Measurements from ENCODE around the gene UPK3B. TPM values are rescaled to one million over a fixed set of nuclear protein-coding genes. Genes with fewer than 3 reads are reported as not detected.
A peak's percentile ranks its signal among the peaks of the same experiment; 100 is the strongest.
"Not testable (repeated sequence)": the region's sequence is repeated elsewhere in the genome, so short reads cannot be mapped to it uniquely, and the experiment has no call there.

The UPK3B gene
- total RNA-seq, 1 experiment from 2014 or later = 19.2 TPM

DNA sequence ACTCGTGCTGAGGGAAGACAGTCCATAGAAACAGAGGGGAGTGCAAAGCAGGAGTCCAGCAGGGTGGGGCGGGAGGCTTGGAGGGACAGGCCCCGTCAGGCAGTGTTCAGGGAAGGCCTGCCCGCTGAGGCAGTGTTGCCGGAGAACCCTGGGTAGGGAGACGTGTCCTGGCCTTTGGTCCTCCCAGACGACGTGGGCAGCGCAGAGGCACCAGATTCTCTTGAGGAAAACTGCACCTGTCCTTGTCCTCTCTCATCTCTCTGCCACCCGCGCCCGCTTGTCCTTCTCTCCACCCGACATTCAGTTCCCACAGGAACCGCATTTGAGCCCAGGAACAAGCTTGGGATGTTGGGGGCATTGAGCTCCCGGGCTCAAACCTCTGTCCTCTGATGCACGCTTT, 14.6 kb upstream of the UPK3B start:
- BruUV-seq (replicated peaks); H3K79me2 ChIP-seq (ENCODE audit: low read depth); H4K20me1 ChIP-seq (ENCODE audit: insufficient read depth); H3K4me3 ChIP-seq; H3K9me3 ChIP-seq (ENCODE audit: insufficient read depth, low read depth); intact Hi-C loops (cut with micrococcal nuclease; ENCODE audit: unreplicated experiment); H3F3A ChIP-seq (ENCODE audit: insufficient read depth, low read depth); H3K36me3 ChIP-seq (ENCODE audit: low read depth); H3K9me2 ChIP-seq (ENCODE audit: insufficient read depth); POLR2A ChIA-PET (ENCODE audit: unreplicated experiment); H3K4me2 ChIP-seq; H3K27me3 ChIP-seq (ENCODE audit: insufficient read depth, low read depth); H2AFZ ChIP-seq; H3K4me1 ChIP-seq (replicated peaks; ENCODE audit: insufficient read depth); DNase-seq; H3K27ac ChIP-seq: not testable (repeated sequence)
- CTCF ChIA-PET = interaction anchor here (0.6 kb wide), 1 partner anchor 64 kb away, joined by 4 read pairs; no protein-coding TSS in a partner anchor

DNA sequence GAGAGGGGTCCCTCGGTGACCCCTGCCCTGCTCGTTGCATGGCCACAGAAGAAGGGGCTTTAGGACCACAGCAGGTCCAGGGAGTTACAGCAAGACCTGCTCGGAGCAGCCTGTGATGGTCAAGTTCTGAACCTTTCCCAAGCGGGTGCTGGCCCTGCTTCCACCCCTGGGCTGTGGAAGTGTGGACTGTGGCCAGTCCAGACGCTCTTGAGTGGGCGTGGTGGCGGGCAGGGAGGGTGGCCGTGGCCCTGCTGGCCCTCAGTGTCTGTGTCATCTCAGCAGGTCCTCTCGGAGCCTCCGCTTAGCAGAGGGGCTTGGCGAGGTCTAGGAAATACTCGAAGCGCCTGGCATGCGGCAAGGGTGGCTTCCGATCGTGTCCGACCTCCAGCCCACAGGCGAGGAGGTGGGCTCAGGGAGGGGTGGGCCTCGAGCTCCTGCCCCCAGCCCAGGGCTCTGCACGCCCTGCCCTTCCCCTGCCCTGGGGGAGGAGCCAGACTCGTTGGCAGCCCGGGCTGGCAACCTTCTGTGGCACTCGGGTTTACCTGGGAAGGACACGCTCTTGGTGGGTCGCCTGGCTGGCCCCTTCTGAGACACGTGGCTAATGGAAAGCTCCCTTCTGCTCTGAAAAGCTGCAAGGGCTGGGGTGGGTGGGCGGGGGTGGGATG, 12.3 kb upstream of the UPK3B start:
- H4K20me1 ChIP-seq (ENCODE audit: insufficient read depth); CTCF ChIA-PET; H3K4me3 ChIP-seq; H3K27me3 ChIP-seq (ENCODE audit: insufficient read depth, low read depth); H3K9me2 ChIP-seq (ENCODE audit: insufficient read depth); H3K9me3 ChIP-seq (ENCODE audit: insufficient read depth, low read depth); H3K4me1 ChIP-seq (replicated peaks; ENCODE audit: insufficient read depth); intact Hi-C loops (cut with micrococcal nuclease; ENCODE audit: unreplicated experiment); POLR2A ChIA-PET (ENCODE audit: unreplicated experiment); H2AFZ ChIP-seq; H3K4me2 ChIP-seq; H3F3A ChIP-seq (ENCODE audit: insufficient read depth, low read depth); DNase-seq; H3K36me3 ChIP-seq (ENCODE audit: low read depth); BruUV-seq (replicated peaks); H3K79me2 ChIP-seq (ENCODE audit: low read depth); H3K27ac ChIP-seq: not testable (repeated sequence)

DNA sequence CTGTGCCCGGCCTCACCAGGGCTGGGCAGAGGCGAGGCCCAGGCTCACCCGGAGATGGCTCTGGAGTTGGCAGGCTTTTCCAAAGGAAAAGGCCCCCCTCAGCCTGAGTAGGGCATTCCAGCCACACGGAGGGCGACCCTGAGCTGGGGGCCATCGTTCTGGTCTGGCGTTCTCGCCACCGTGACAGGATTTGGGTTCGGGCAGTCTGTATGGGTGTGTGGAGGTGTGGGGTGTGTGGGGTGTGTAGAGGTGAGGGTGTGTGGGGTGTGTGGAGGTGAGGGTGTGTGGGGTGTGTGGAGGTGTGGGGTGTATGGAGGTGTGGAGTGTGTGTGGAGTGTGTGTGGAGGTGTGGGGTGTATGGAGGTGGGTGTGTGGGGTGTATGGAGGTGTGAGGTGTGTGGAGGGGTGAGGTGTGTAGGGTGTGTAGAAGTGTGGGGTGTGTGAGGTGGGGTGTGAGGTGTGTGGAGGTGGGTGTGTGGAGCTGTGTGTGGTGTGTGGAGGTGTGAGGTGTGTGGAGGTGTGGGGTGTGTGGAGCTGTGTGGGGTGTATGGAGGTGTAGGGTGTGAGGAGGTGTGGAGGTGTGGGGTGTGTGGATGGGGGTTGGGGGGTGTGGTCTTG, 11.7 kb upstream of the UPK3B start:
- H3K27me3 ChIP-seq (ENCODE audit: insufficient read depth, low read depth); POLR2A ChIA-PET (ENCODE audit: unreplicated experiment); H3K4me3 ChIP-seq; intact Hi-C loops (cut with micrococcal nuclease; ENCODE audit: unreplicated experiment); H3K9me2 ChIP-seq (ENCODE audit: insufficient read depth); H3K4me2 ChIP-seq; H3K36me3 ChIP-seq (ENCODE audit: low read depth); CTCF ChIA-PET; H2AFZ ChIP-seq; H3F3A ChIP-seq (ENCODE audit: insufficient read depth, low read depth); DNase-seq; H3K79me2 ChIP-seq (ENCODE audit: low read depth); H3K27ac ChIP-seq; H4K20me1 ChIP-seq (ENCODE audit: insufficient read depth); H3K9me3 ChIP-seq (ENCODE audit: insufficient read depth, low read depth); BruUV-seq (replicated peaks); H3K4me1 ChIP-seq (replicated peaks; ENCODE audit: insufficient read depth): not testable (repeated sequence)

DNA sequence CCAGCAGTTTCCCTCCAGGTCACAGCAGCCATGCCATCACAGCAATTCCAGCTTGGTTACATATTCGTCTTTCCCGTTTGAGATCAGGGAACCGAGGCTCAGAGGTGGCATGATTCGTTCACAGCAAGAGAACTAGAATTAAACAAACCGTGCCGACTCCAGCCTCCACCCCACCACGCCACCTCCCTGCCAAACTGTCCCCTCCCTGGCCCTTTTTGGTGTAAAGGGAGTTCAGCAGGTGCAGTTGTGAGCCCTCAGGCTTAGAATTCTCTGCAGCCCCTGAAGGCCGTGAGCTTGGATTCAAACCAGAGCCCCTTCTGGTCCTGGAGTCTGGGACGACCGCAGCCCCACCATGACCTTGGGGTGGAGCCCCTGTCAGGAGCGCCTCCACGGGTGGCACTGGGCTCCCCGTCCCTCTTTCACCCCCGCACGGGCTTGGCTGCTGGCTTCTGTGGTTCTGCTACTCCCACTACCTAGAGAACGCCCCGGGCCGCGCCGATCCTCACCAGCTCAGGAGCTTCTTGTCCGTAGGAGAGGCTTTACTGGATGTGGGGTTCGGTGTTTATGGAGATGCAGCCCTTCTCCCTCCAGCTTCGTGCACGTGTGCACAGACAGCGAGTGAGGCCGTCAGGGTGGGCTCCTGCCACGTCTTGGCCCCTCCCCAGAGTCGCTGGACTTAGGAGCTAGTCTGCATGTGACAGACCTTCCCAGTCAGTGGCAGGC, 11.0 kb upstream of the UPK3B start:
- intact Hi-C loops (cut with micrococcal nuclease; ENCODE audit: unreplicated experiment) = not testable (repeated sequence)

DNA sequence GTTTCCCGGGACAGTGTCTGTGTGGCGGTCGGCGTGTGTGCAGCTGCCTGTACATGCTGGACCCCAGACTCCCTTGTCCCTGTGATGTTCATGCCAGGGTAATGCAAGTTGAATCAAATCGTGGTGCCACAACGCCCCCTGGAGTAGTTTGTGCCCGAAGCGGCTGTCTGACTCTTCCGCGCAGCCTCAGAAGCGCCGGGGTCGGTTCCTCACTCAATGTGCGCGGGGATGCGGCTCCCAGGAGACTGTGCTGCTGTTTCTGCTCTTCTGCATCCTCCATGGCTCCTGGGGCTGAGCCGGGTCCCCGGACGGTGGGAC, 10.5 kb upstream of the UPK3B start:
- H3F3A ChIP-seq (ENCODE audit: insufficient read depth, low read depth); intact Hi-C loops (cut with micrococcal nuclease; ENCODE audit: unreplicated experiment); H2AFZ ChIP-seq; BruUV-seq (replicated peaks); H3K27ac ChIP-seq; H3K36me3 ChIP-seq (ENCODE audit: low read depth); H3K27me3 ChIP-seq (ENCODE audit: insufficient read depth, low read depth); H3K9me3 ChIP-seq (ENCODE audit: insufficient read depth, low read depth); POLR2A ChIA-PET (ENCODE audit: unreplicated experiment); H3K4me2 ChIP-seq; H3K79me2 ChIP-seq (ENCODE audit: low read depth); H3K9me2 ChIP-seq (ENCODE audit: insufficient read depth); H3K4me3 ChIP-seq; DNase-seq; H3K4me1 ChIP-seq (replicated peaks; ENCODE audit: insufficient read depth); H4K20me1 ChIP-seq (ENCODE audit: insufficient read depth): not testable (repeated sequence)
- CTCF ChIA-PET = interaction anchor here (0.6 kb wide), 1 partner anchor 499 kb away, joined by 5 read pairs; no protein-coding TSS in a partner anchor

More for the DNA sequence above, 11.0 kb upstream of the UPK3B start:
- CTCF ChIA-PET = interaction anchor here (0.6 kb wide), 1 partner anchor 500 kb away, joined by 5 read pairs; no protein-coding TSS in a partner anchor
- H3K4me1 ChIP-seq (replicated peaks; ENCODE audit: insufficient read depth); H3K9me2 ChIP-seq (ENCODE audit: insufficient read depth); H3K4me2 ChIP-seq; H3K27me3 ChIP-seq (ENCODE audit: insufficient read depth, low read depth); H3K79me2 ChIP-seq (ENCODE audit: low read depth); H3K9me3 ChIP-seq (ENCODE audit: insufficient read depth, low read depth); H3F3A ChIP-seq (ENCODE audit: insufficient read depth, low read depth); BruUV-seq (replicated peaks); H3K36me3 ChIP-seq (ENCODE audit: low read depth); DNase-seq; H3K27ac ChIP-seq; H2AFZ ChIP-seq; POLR2A ChIA-PET (ENCODE audit: unreplicated experiment); H4K20me1 ChIP-seq (ENCODE audit: insufficient read depth); H3K4me3 ChIP-seq: not testable (repeated sequence)

DNA sequence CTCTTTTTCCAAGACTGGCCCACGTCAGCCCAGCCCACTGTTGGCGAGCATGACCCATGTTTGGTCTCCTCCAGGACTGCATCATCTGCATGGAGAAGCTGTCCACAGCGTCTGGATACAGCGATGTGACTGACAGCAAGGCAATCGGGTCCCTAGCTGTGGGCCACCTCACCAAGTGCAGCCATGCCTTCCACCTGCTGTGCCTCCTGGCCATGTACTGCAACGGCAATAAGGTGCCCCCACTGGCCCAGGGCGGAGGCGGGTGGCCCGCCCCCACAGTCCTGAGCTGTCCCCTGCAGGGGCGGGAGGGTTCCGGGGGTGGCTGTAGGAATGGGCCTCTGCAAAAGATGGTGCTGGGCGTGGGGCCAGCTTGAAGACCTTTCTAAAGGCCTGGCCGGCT, 8.1 kb upstream of the UPK3B start:
- H3K4me3 ChIP-seq; H3K27me3 ChIP-seq (ENCODE audit: insufficient read depth, low read depth); H3K4me1 ChIP-seq (replicated peaks; ENCODE audit: insufficient read depth); CTCF ChIA-PET; H4K20me1 ChIP-seq (ENCODE audit: insufficient read depth); H3K4me2 ChIP-seq; DNase-seq; H3K9me3 ChIP-seq (ENCODE audit: insufficient read depth, low read depth); POLR2A ChIA-PET (ENCODE audit: unreplicated experiment); H2AFZ ChIP-seq; intact Hi-C loops (cut with micrococcal nuclease; ENCODE audit: unreplicated experiment); BruUV-seq (replicated peaks); H3K9me2 ChIP-seq (ENCODE audit: insufficient read depth); H3K36me3 ChIP-seq (ENCODE audit: low read depth); H3K79me2 ChIP-seq (ENCODE audit: low read depth): not testable (repeated sequence)
- peaks cover 10% of the 10 kb centered on the region; the same call in 1 of the 2 replicates for H3F3A ChIP-seq (ENCODE audit: insufficient read depth, low read depth)
- H3K27ac ChIP-seq = peak overlapping the region; percentile 55; the same call in 1 of the 2 replicates

DNA sequence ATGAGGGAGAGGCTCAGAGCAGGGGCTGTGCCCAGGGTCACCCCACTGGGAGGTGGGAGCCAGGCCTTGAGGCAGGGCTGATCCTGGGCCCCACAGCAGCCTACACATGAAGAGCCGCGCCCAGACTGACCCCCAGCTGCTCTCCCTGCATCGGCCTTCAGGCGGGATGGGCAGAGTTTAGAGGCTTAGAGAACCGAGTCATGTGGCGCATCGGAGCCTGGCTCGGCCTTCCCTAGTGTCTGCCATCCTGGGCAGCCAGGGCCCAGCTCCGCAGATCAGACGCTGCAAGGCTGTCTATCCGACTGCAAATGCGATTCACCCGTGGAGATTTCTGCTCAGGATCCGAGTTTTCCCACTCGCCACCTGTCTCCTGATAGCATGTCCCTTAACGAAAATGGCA, 7.5 kb upstream of the UPK3B start:
- H3K36me3 ChIP-seq (ENCODE audit: low read depth); H3K4me2 ChIP-seq; H4K20me1 ChIP-seq (ENCODE audit: insufficient read depth); H3K4me1 ChIP-seq (replicated peaks; ENCODE audit: insufficient read depth); H3K9me2 ChIP-seq (ENCODE audit: insufficient read depth); BruUV-seq (replicated peaks); H3K27me3 ChIP-seq (ENCODE audit: insufficient read depth, low read depth); CTCF ChIA-PET; H3K4me3 ChIP-seq; H3K9me3 ChIP-seq (ENCODE audit: insufficient read depth, low read depth); H3K27ac ChIP-seq; H2AFZ ChIP-seq; DNase-seq; POLR2A ChIA-PET (ENCODE audit: unreplicated experiment); H3K79me2 ChIP-seq (ENCODE audit: low read depth); intact Hi-C loops (cut with micrococcal nuclease; ENCODE audit: unreplicated experiment): not testable (repeated sequence)
- H3F3A ChIP-seq (ENCODE audit: insufficient read depth, low read depth) = peaks cover 15% of the 10 kb centered on the region; the same call in 1 of the 2 replicates

Measured in PC-9 (cell line).